ENCODE data around the gene FGGY. TPM values are rescaled to one million over a fixed set of nuclear protein-coding genes. Genes with fewer than 3 reads are reported as not detected.

Gene FGGY
- total and polyA plus RNA-seq, 11 donors: 7.2 to 42.9 (median 32.0) TPM

- no peaks in the 10 kb centered on the region for H3K27me3 ChIP-seq
- 79 to 97% (median 90%) methylated on average over 1 of the region's 1 CpG for WGBS, 4 donors
- H3K4me3 ChIP-seq: no peak overlapping the region
- TF ChIP-seq CTCF (IDR thresholded peaks at IDR 0.05) (no peak), POLR2A (IDR thresholded peaks at IDR 0.05) (no peak)
- H3K36me3 ChIP-seq: no peaks in the 10 kb centered on the region
- DNase-seq: no peak
- peaks cover 0 to 9% (median 6%) of the 10 kb centered on the region in 12 donors for H3K4me1 ChIP-seq
- no peak for ATAC-seq
- no peaks in the 10 kb centered on the region for H3K9me3 ChIP-seq
- H3K27ac ChIP-seq: no peak overlapping the region
- intact Hi-C loops (cut with DNase I): loop anchor here in 1 of 10 donors (10.0 kb wide), 1 partner anchor 59 kb away; no protein-coding TSS in a partner anchor
Observed at GRCh38 chr1:59526240-59526639, 229.3 kb downstream of the FGGY start.

GRCh38 chr1:59528471-59528870 lies 231.6 kb downstream of the FGGY start:
- 90 to 96% (median 92%) methylated on average over 3 of the region's 3 CpGs for WGBS, 4 donors
- intact Hi-C loops (cut with DNase I): loop anchor here in 1 of 10 donors (10.0 kb wide), 1 partner anchor 56 kb away; no protein-coding TSS in a partner anchor

GRCh38 chr1:59528900-59529299 lies 232.0 kb downstream of the FGGY start:
- Histone ChIP-seq H3K27me3 (no peaks in the 10 kb centered on the region), H3K9me3 (no peaks in the 10 kb centered on the region), H3K36me3 (no peaks in the 10 kb centered on the region), H3K4me3 (no peak overlapping the region), H3K27ac (no peak overlapping the region), H3K4me1 (no peaks in the 10 kb centered on the region)
- DNase-seq (no peak), ATAC-seq (no peak)
- no peak for TF ChIP-seq CTCF (IDR thresholded peaks at IDR 0.05)
- TF ChIP-seq POLR2A (IDR thresholded peaks at IDR 0.05): no peak
- WGBS, 4 donors: 96 to 99% (median 97%) methylated on average over 2 of the region's 2 CpGs
- intact Hi-C loops (cut with DNase I): loop anchor here in 1 of 10 donors (10.0 kb wide), 1 partner anchor 56 kb away; no protein-coding TSS in a partner anchor

More at GRCh38 chr1:59528471-59528870, 231.6 kb downstream of the FGGY start:
- H3K27ac ChIP-seq: no peak overlapping the region
- H3K4me3 ChIP-seq: no peak overlapping the region
- ATAC-seq (no peak), DNase-seq (no peak)
- H3K4me1 ChIP-seq: no peaks in the 10 kb centered on the region
- TF ChIP-seq CTCF (IDR thresholded peaks at IDR 0.05) (no peak), POLR2A (IDR thresholded peaks at IDR 0.05) (no peak)
- H3K27me3 ChIP-seq: no peaks in the 10 kb centered on the region
- no peaks in the 10 kb centered on the region for H3K36me3 ChIP-seq
- no peaks in the 10 kb centered on the region for H3K9me3 ChIP-seq

- Histone ChIP-seq H3K9me3 (no peaks in the 10 kb centered on the region), H3K4me3 (no peak overlapping the region), H3K4me1 (no peaks in the 10 kb centered on the region), H3K36me3 (no peaks in the 10 kb centered on the region), H3K27me3 (no peaks in the 10 kb centered on the region), H3K27ac (no peak overlapping the region)
- no peak for ATAC-seq
- no peak for DNase-seq
- 93 to 98% (median 97%) methylated on average over 3 of the region's 3 CpGs for WGBS, 4 donors
- TF ChIP-seq POLR2A (IDR thresholded peaks at IDR 0.05) (no peak), CTCF (IDR thresholded peaks at IDR 0.05) (no peak)
- intact Hi-C loops (cut with DNase I): no loop called here
Observed at GRCh38 chr1:59530119-59530518, 233.2 kb downstream of the FGGY start.
